H1 (cell line): Measurements from ENCODE around the gene CENPB. TPM values are rescaled to one million over a fixed set of nuclear protein-coding genes. Genes with fewer than 3 reads are reported as not detected.

Experiments
- CTCF ChIA-PET: fragments of 300-600 bp; sonication (Branson Sonifier 250); formaldehyde crosslinking; loops from one replicate; lab custom pipeline; 2021; ENCODE audit not compliant: partially characterized antibody; lab: Charles Lee
- POLR2A ChIA-PET: fragments of 300-600 bp; sonication (Branson Sonifier 250); formaldehyde crosslinking; loops from one replicate; lab custom pipeline; 2021; ENCODE audit warnings: inconsistent platforms; ENCODE audit not compliant: partially characterized antibody; lab: Charles Lee
- DNase-seq, 2 experiments: peaks; one replicate each; pipeline versions ENCODE4 v3.0.0 to v3.0.0-alpha.2; 2010 to 2022; ENCODE audit warnings: low spot score in 2 of 2, low read depth in 1 of 2, mixed read lengths in 1 of 2
- FAIRE-seq: peaks from 2 replicates; lab custom pipeline; 2011; peaks lifted over from hg19 to GRCh38; lab: Jason Lieb, UNC
- H2AFZ ChIP-seq: 2 replicates; pipeline ENCODE4 v1.8.1; 2012; ENCODE audit warnings: low read length, inconsistent platforms
- H2AK5ac ChIP-seq: 2 replicates; pipeline ENCODE4 v1.6.1; 2013; ENCODE audit warnings: low read depth, low read length
- H2BK120ac ChIP-seq: replicated peaks from 2 replicates; pipeline ENCODE3; 2013; ENCODE audit warnings: low read depth, low read length, inconsistent platforms
- H2BK12ac ChIP-seq: 2 replicates; pipeline ENCODE4 v1.6.1; 2013; ENCODE audit warnings: low read depth, low read length
- H2BK15ac ChIP-seq: 2 replicates; pipeline ENCODE4 v1.6.1; 2013; ENCODE audit warnings: low read length
- H2BK20ac ChIP-seq: 2 replicates; pipeline ENCODE4 v1.6.1; 2013; ENCODE audit warnings: low read length
- H2BK5ac ChIP-seq: 2 replicates; pipeline ENCODE4 v1.6.1; 2013; ENCODE audit warnings: low read depth, low read length
- H3K14ac ChIP-seq: 2 replicates; pipeline ENCODE4 v1.6.1; 2013; ENCODE audit warnings: inconsistent platforms; ENCODE audit not compliant: insufficient read length
- H3K18ac ChIP-seq: 2 replicates; pipeline ENCODE4 v1.6.1; 2013; ENCODE audit warnings: low read length; ENCODE audit errors: extremely low read depth
- H3K23ac ChIP-seq: 2 replicates; pipeline ENCODE4 v1.6.1; 2013; ENCODE audit warnings: inconsistent platforms; ENCODE audit not compliant: insufficient read length
- H3K23me2 ChIP-seq: 2 replicates; pipeline ENCODE4 v1.6.1; 2013; ENCODE audit warnings: low read depth, low read length
- H3K27ac ChIP-seq: 2 replicates; pipeline ENCODE4 v1.6.1; 2011; ENCODE audit warnings: low read depth, low read length, inconsistent platforms
- H3K27me3 ChIP-seq, 4 experiments: replicated peaks in 1 of 4; 1 replicate in 1 of 4; 2 replicates in 3 of 4; pipeline versions ENCODE4 v1.6.1 to v1.8.1; 2011 to 2013; ENCODE audit warnings: low read length in 3 of 4, mild to moderate bottlenecking in 3 of 4, inconsistent platforms in 2 of 4, mixed read lengths in 2 of 4, moderate library complexity in 1 of 4; ENCODE audit not compliant: control insufficient read depth in 3 of 4, insufficient read depth in 3 of 4; ENCODE audit errors: extremely low read depth in 1 of 4
- H3K36me3 ChIP-seq, 4 experiments: 2 replicates each; pipeline versions ENCODE4 v1.6.1 to v1.8.1; 2011 to 2013; ENCODE audit warnings: mild to moderate bottlenecking in 4 of 4, low read length in 3 of 4, moderate library complexity in 2 of 4, control low read depth in 1 of 4, inconsistent platforms in 1 of 4; ENCODE audit not compliant: insufficient read depth in 4 of 4, control insufficient read depth in 2 of 4
- H3K4ac ChIP-seq: replicated peaks from 2 replicates; pipeline ENCODE3; 2013; ENCODE audit warnings: low read length, low read depth, mixed read lengths, inconsistent platforms; ENCODE audit not compliant: insufficient read length
- H3K4me1 ChIP-seq, 4 experiments: replicated peaks in 1 of 4; 1 replicate in 1 of 4; 2 replicates in 3 of 4; pipeline versions ENCODE4 v1.6.1 to v1.8.1; 2011 to 2013; ENCODE audit warnings: low read length in 3 of 4, inconsistent platforms in 2 of 4, mixed read lengths in 1 of 4; ENCODE audit not compliant: insufficient read depth in 4 of 4, control insufficient read depth in 3 of 4
- H3K4me2 ChIP-seq, 2 experiments: 2 replicates each; pipeline versions ENCODE4 v1.6.1 to v1.8.1; 2011 to 2013; ENCODE audit warnings: low read depth in 2 of 2, low read length in 2 of 2, control low read depth in 1 of 2, inconsistent platforms in 1 of 2, mild to moderate bottlenecking in 1 of 2; ENCODE audit not compliant: insufficient read depth in 1 of 2
- H3K4me3 ChIP-seq, 4 experiments: fragments of 200-600, 300-600 bp in 1 of 4; sonication (generic), shearing (Covaris generic), sonication (Bioruptor Twin) in 1 of 4; 2 replicates each; pipeline versions ENCODE4 v1.5.1 to v1.8.1; 2011 to 2016; ENCODE audit warnings: low read length in 4 of 4, low read depth in 3 of 4, control low read depth in 2 of 4, inconsistent platforms in 2 of 4, mild to moderate bottlenecking in 2 of 4, mixed read lengths in 1 of 4, moderate library complexity in 1 of 4; ENCODE audit not compliant: insufficient read depth in 2 of 4; ENCODE audit errors: extremely low read depth in 1 of 4
- H3K56ac ChIP-seq: replicated peaks from 2 replicates; pipeline ENCODE3; 2013; ENCODE audit warnings: low read depth, mild to moderate bottlenecking, mixed read lengths, low read length, inconsistent platforms; ENCODE audit not compliant: insufficient read length
- H3K79me1 ChIP-seq: 2 replicates; pipeline ENCODE4 v1.6.1; 2013; ENCODE audit warnings: low read depth, low read length, control low read depth
- H3K79me2 ChIP-seq, 2 experiments: 2 replicates each; pipeline versions ENCODE4 v1.6.1 to v1.8.1; 2012 to 2013; ENCODE audit warnings: low read length in 2 of 2, mild to moderate bottlenecking in 2 of 2, inconsistent platforms in 1 of 2; ENCODE audit not compliant: insufficient read depth in 2 of 2, control insufficient read depth in 1 of 2
- H3K9ac ChIP-seq, 4 experiments: replicated peaks in 1 of 4; 1 replicate in 1 of 4; 2 replicates in 3 of 4; pipeline versions ENCODE4 v1.6.1 to v1.8.1; 2011 to 2013; ENCODE audit warnings: low read depth in 3 of 4, low read length in 3 of 4, control low read depth in 2 of 4, mild to moderate bottlenecking in 2 of 4, moderate library complexity in 2 of 4, inconsistent platforms in 1 of 4; ENCODE audit errors: extremely low read depth in 1 of 4
- H3K9me3 ChIP-seq, 2 experiments: 2 replicates each; pipeline versions ENCODE4 v1.6.1 to v1.8.1; 2012 to 2013; ENCODE audit warnings: mild to moderate bottlenecking in 2 of 2, moderate library complexity in 2 of 2, control low read depth in 1 of 2, inconsistent platforms in 1 of 2, low read depth in 1 of 2, low read length in 1 of 2, mixed read lengths in 1 of 2; ENCODE audit not compliant: insufficient read depth in 2 of 2
- H4K20me1 ChIP-seq, 2 experiments: replicated peaks in 1 of 2; 2 replicates each; pipeline versions ENCODE3 to v1.8.1; 2011 to 2013; ENCODE audit warnings: inconsistent platforms in 2 of 2, low read length in 2 of 2, mild to moderate bottlenecking in 1 of 2; ENCODE audit not compliant: insufficient read depth in 2 of 2, control insufficient read depth in 1 of 2
- H4K5ac ChIP-seq: 2 replicates; pipeline ENCODE4 v1.6.1; 2013; ENCODE audit warnings: low read length, low read depth, mixed read lengths, inconsistent platforms; ENCODE audit not compliant: insufficient read length
- H4K8ac ChIP-seq: 2 replicates; pipeline ENCODE4 v1.8.0; 2013; ENCODE audit warnings: mild to moderate bottlenecking, moderate library complexity, low read length, inconsistent platforms; ENCODE audit not compliant: insufficient read depth; ENCODE audit errors: extremely low read depth
- H4K91ac ChIP-seq: replicated peaks from 2 replicates; pipeline ENCODE3; 2013; ENCODE audit warnings: low read length, mixed read lengths, inconsistent platforms; ENCODE audit not compliant: insufficient read length
- SP2 ChIP-seq: IDR thresholded peaks from 2 replicates; pipeline ENCODE4 v1.6.1; 2012; ENCODE audit warnings: mild to moderate bottlenecking, low read length, inconsistent platforms
- WGBS, 2 experiments: shearing (Covaris generic) in 1 of 2; methylation state at CpG; one replicate each; pipeline versions ENCODE4 v1.1.6 to v1.1.7; 2013 to 2015; ENCODE audit warnings: low lambda C conversion rate in 2 of 2, mixed read lengths in 2 of 2, inconsistent platforms in 1 of 2, low coverage in 1 of 2, missing lambda C conversion rate in 1 of 2; ENCODE audit not compliant: insufficient replicate concordance in 2 of 2, insufficient coverage in 1 of 2, insufficient read length in 1 of 2; ENCODE audit errors: extremely low coverage in 1 of 2, missing lambda C conversion rate in 1 of 2; 5-methylcytosine and 5-hydroxymethylcytosine counted together
- polyA plus RNA-seq, 7 experiments: library from polyadenylated mRNA; depleted of rRNA in 3 of 7; stranded (reverse) in 5 of 7; unstranded in 2 of 7; fragments of >200 nt in 5 of 7; fragments of 200-250 nt in 2 of 7; gene quantifications; 1 replicate in 5 of 7; 2 replicates in 1 of 7; 4 replicates in 1 of 7; pipeline versions ENCODE4 v1.2.1 to v1.2.3, GENCODE V29; 2011 to 2013; ENCODE audit warnings: missing spikeins in 2 of 7, mixed read lengths in 2 of 7
- total RNA-seq: library from RNA; stranded (reverse); fragmentation: NEBNext Ultra II Directional; extraction: Animal tissue kit (Norgen Biotek cat#: 25700); gene quantifications from 2 replicates; pipeline ENCODE4 v1.2.1, GENCODE V29; 2021

CENPB gene
- total and polyA plus RNA-seq, 2 of the 8 experiments (the other 6 are each of a cell fraction or from before 2014, with no cell fraction given): 17.7 to 51.6 TPM

GRCh38 chr20:3757268-3757667, 29.3 kb downstream of the CENPB start:
- Histone ChIP-seq H3K4me3 (no peak overlapping the region), H2AFZ (no peak overlapping the region), H3K4me2 (no peak overlapping the region), H2AK5ac (no peak overlapping the region), H3K9ac (no peak overlapping the region), H3K14ac (no peak overlapping the region), H4K8ac (no peak overlapping the region), H2BK120ac (no peak overlapping the region), H2BK15ac (no peak overlapping the region), H3K23me2 (peaks cover 3% of the 10 kb centered on the region; the same call in 1 of the 2 replicates), H4K20me1 (peaks cover 8 to 27% of the 10 kb centered on the region in 2 experiments), H4K91ac (no peak overlapping the region), H3K27me3 (no peaks in the 10 kb centered on the region), H3K36me3 (peaks cover 0 to 15% (median 2%) of the 10 kb centered on the region in 4 experiments; a peak in 5 of 8 replicates), H3K56ac (no peak overlapping the region), H3K18ac (no peak overlapping the region), H2BK5ac (no peak overlapping the region), H3K27ac (no peak overlapping the region), H2BK12ac (no peak overlapping the region), H3K79me1 (peaks cover 8% of the 10 kb centered on the region), H3K4ac (no peak overlapping the region), H4K5ac (no peak overlapping the region), H3K4me1 (peaks cover 0 to 5% (median 0%) of the 10 kb centered on the region in 4 experiments; a peak in 3 of 7 replicates), H2BK20ac (no peak overlapping the region), H3K23ac (no peak overlapping the region), H3K79me2 (peaks cover 0 to 5% of the 10 kb centered on the region in 2 experiments; a peak in 1 of 4 replicates), H3K9me3 (no peaks in the 10 kb centered on the region)
- no peak for FAIRE-seq
- ChIA-PET POLR2A (interaction anchor here (0.6 to 5.9 kb wide), 6 partner anchors 7 to 23 kb away, joined by 3 to 46 read pairs (median 8); partner anchors contain the start of gene ADISSP), CTCF (interaction anchor here (0.6 to 18.6 kb wide), 11 partner anchors 5 to 187 kb away, joined by 3 to 308 read pairs (median 5); partner anchors contain the start of genes ADISSP, HSPA12B and SIGLEC1)
- WGBS, 2 experiments: 77% methylated on average over 2 of the region's 2 CpGs; no CpG with 5 or more reads in 1 of the 2 experiments
- no peak for TF ChIP-seq SP2
- no peak for DNase-seq
